ENCODE data around the gene LGALS3.

- TF ChIP-seq CTCF (IDR thresholded peaks at IDR 0.05) (no peak), POLR2A (IDR thresholded peaks at IDR 0.05) (no peak)
Observed at GRCh38 chr14:55123852-55124639, 5.0 kb upstream of the LGALS3 start.
